Lower leg skin (tissue), 3 donors: Measurements from ENCODE around the gene PRTN3.

Experiments
- CTCF ChIP-seq, 3 donors: fragments of 450-650 bp; IDR thresholded peaks; one replicate each; pipeline ENCODE4 v1.5.1; 2016; ENCODE audit warnings: antibody characterized with exemption in 3 of 3, mild to moderate bottlenecking in 3 of 3, moderate library complexity in 2 of 3
- POLR2A ChIP-seq, 2 donors: fragments of 450-650 bp; IDR thresholded peaks; one replicate each; pipeline ENCODE4 v1.6.1; 2016 to 2017; ENCODE audit warnings: antibody characterized with exemption in 2 of 2, mild to moderate bottlenecking in 1 of 2, moderate library complexity in 1 of 2

- TF ChIP-seq CTCF (IDR thresholded peaks at IDR 0.05) (no peak), POLR2A (IDR thresholded peaks at IDR 0.05) (no peak)
Observed at GRCh38 chr19:801861-802497, 38.8 kb upstream of the PRTN3 start.
